Mucosa of descending colon (tissue), 3 donors: ENCODE results near the gene PLB1. TPM values are rescaled to one million over a fixed set of nuclear protein-coding genes. Genes with fewer than 3 reads are reported as not detected.

Experiments used
- ATAC-seq: fragments of 200-7000 bp; cut with Tn5 transposase; one replicate; pipeline ENCODE4 v1.9.1; 2020; ENCODE audit warnings: mild to moderate bottlenecking, moderate library complexity
- DNase-seq, 3 donors: peaks; one replicate each; pipeline ENCODE4 v3.0.0-alpha.2; 2020
- H3K36me3 ChIP-seq: fragments of 200-600 bp; one replicate; pipeline ENCODE4 v1.8.0; 2021; ENCODE audit warnings: low read depth, mild to moderate bottlenecking
- H3K4me1 ChIP-seq: fragments of 200-600 bp; one replicate; pipeline ENCODE4 v1.8.0; 2021; ENCODE audit warnings: low read depth, mild to moderate bottlenecking
- H3K4me3 ChIP-seq: fragments of 200-600 bp; one replicate; pipeline ENCODE4 v1.8.0; 2021; ENCODE audit warnings: mild to moderate bottlenecking
- H3K9me3 ChIP-seq: fragments of 200-600 bp; one replicate; pipeline ENCODE4 v1.8.0; 2021; ENCODE audit warnings: mild to moderate bottlenecking
- CTCF ChIP-seq: fragments of 200-600 bp; IDR thresholded peaks from one replicate; pipeline ENCODE4 v1.8.0; 2022; ENCODE audit warnings: antibody characterized with exemption, mild to moderate bottlenecking
- intact Hi-C, 2 donors: fragments of 100-400 bp; cut with DNase I in 1 of 2; cut with micrococcal nuclease in 1 of 2; formaldehyde crosslinking; loops; one replicate each; pipeline versions ENCODE4 v1.11.0 to v1.11.1; 2022; cut with DNase I, micrococcal nuclease
- total RNA-seq, 3 donors: library from RNA; stranded (reverse); fragmentation: NEBNext Ultra II Directional in 2 of 3; extraction: Animal tissue kit (Norgen Biotek cat#: 25700) in 2 of 3; gene quantifications; one replicate each; pipeline versions ENCODE4 v1.2.1 to v1.2.4, GENCODE V29; 2021 to 2023
- donor health status: DM: no; HTN: no; CAD: no; lungs with moderate emphysema.
- donor health status: DM: no; HTN: no; CAD: no.
- donor health status: DM: no; HTN: yes; CAD: no.

PLB1 gene
- total RNA-seq, 3 donors from 2014 or later = 2.4 to 4.9 (median 3.6) TPM

GRCh38 chr2:28506112-28506910 is 10.5 kb downstream of the PLB1 start:
- DNase-seq (no peak), ATAC-seq (no peak)
- H3K9me3 ChIP-seq = no peaks in the 10 kb centered on the region
- no peaks in the 10 kb centered on the region for H3K36me3 ChIP-seq
- intact Hi-C loops = no loop called here
- no peaks in the 10 kb centered on the region for H3K4me1 ChIP-seq
- no peak for TF ChIP-seq CTCF
- no peak overlapping the region for H3K4me3 ChIP-seq

GRCh38 chr2:28507796-28508764 is 12.2 kb downstream of the PLB1 start:
- peak; percentile 96 for ATAC-seq
- peak in 2 of 3 donors; percentile 23 to 34 for DNase-seq
- H3K9me3 ChIP-seq = no peaks in the 10 kb centered on the region
- TF ChIP-seq CTCF = no peak
- H3K4me1 ChIP-seq = no peaks in the 10 kb centered on the region
- H3K4me3 ChIP-seq = no peak overlapping the region
- no peaks in the 10 kb centered on the region for H3K36me3 ChIP-seq
- intact Hi-C loops = no loop called here

DNA sequence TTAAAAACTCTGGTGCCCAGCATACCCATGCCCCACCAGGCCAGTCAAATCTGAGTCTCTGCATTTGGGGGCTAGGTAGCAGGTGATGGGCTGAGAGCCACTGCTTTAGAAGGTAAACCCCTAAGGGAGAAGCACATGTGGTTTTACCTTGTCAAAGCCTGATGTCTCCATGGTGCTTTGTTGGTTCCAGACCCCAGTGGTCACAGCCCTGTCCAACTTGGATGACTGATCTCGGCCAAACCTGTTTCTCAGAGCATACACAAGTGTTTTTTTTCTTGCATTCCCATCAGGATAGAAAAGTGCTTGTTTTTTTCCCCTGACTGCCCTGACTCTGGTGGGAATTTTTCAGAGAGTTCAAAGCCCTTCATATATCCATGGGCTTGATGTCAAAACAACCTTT is 13.5 kb downstream of the PLB1 start:
- no peak for ATAC-seq
- TF ChIP-seq CTCF = no peak
- no peaks in the 10 kb centered on the region for H3K36me3 ChIP-seq
- H3K4me1 ChIP-seq = no peaks in the 10 kb centered on the region
- no peak overlapping the region for H3K4me3 ChIP-seq
- no peak for DNase-seq
- intact Hi-C loops = no loop called here
- no peaks in the 10 kb centered on the region for H3K9me3 ChIP-seq

DNA sequence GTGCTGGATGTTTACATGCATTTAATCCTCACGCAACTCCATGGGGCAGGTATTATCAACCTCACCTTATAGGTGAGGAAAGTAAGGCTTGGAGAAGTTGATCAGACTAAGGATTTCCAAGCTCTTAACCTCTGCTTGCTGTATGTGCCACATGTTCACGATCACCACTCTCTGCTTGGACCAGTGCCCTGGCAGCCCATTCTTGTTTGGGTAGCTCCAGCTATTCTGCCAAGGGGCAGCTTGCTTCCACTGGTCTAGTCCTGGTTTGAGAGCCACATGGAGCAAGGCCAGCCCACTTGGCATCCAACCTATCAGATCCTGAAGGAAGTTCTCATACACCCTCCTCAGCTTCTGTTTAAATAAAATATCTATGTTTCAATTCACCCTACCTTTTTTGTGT is 14.3 kb downstream of the PLB1 start:
- H3K4me3 ChIP-seq = no peak overlapping the region
- no peaks in the 10 kb centered on the region for H3K4me1 ChIP-seq
- ATAC-seq = no peak
- no peak for DNase-seq
- no peak for TF ChIP-seq CTCF
- no peaks in the 10 kb centered on the region for H3K36me3 ChIP-seq
- no peaks in the 10 kb centered on the region for H3K9me3 ChIP-seq
- intact Hi-C loops = no loop called here

DNA sequence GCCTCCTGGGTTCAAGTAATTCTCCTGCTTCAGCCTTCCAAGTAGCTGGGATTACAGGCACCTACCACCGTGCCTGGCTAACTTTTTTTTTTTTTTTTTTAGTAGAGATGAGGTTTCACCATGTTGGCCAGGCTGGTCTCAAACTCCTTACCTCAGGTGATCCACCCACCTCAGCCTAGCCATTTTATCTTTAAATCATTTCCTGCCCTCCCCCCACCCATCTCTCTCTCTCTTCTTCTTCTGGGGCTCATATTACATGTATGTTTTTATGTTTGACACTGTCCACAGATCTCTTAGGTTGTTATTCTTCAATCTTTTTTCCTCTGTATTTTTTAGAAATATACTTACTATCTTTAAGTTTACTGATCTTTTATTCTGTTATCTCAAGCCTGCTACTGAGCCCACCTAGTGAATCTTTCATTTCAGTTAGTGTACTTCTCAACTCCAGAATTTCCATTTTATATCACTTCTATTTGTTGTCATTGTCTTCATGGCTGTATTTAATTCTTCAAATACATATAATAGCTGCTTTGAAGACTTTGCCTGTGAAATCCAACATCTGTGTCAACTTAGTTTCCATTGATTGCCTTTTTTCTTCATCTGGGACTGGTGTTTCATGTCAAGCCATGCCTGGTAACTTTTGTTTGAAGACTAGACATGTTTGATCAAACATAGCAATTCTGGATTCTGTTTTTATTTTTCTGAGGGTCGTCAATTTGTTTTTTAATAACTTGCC is 16.2 kb downstream of the PLB1 start:
- intact Hi-C loops = no loop called here
- DNase-seq = no peak
- no peak for TF ChIP-seq CTCF
- ATAC-seq = no peak
- Histone ChIP-seq H3K36me3 (no peaks in the 10 kb centered on the region), H3K4me3 (no peak overlapping the region), H3K4me1 (no peaks in the 10 kb centered on the region), H3K9me3 (no peaks in the 10 kb centered on the region)
